Measurements from ENCODE around the gene PLD3. TPM values are rescaled to one million over a fixed set of nuclear protein-coding genes. Genes with fewer than 3 reads are reported as not detected.

Gene PLD3
- total RNA-seq, 1 experiment from 2014 or later: 146 TPM

GRCh38 chr19:40420451-40420765 lies 71.9 kb downstream of the PLD3 start:
- Histone ChIP-seq H3F3A (ENCODE audit: insufficient read depth, low read depth) (peaks cover 18% of the 10 kb centered on the region), H3K4me1 (replicated peaks; ENCODE audit: insufficient read depth) (peaks cover 12% of the 10 kb centered on the region), H3K36me3 (ENCODE audit: low read depth) (no peaks in the 10 kb centered on the region), H2AFZ (peak overlapping the region; percentile 84), H3K4me3 (peak overlapping the region; percentile 70), H3K79me2 (ENCODE audit: low read depth) (peaks cover 28% of the 10 kb centered on the region), H3K9me3 (ENCODE audit: insufficient read depth, low read depth) (no peaks in the 10 kb centered on the region), H3K9me2 (ENCODE audit: insufficient read depth) (no peaks in the 10 kb centered on the region), H3K4me2 (peak overlapping the region; percentile 98), H3K27ac (no peak overlapping the region), H4K20me1 (ENCODE audit: insufficient read depth) (no peaks in the 10 kb centered on the region), H3K27me3 (ENCODE audit: insufficient read depth, low read depth) (no peaks in the 10 kb centered on the region)
- TF ChIP-seq CTCF (conservative IDR thresholded peaks at IDR 0.05): no peak
- no peak for TF ChIP-seq EZH2 (IDR thresholded peaks at IDR 0.05; ENCODE audit: low read depth)
- ChIA-PET POLR2A (ENCODE audit: unreplicated experiment) (interaction anchor here (0.6 to 1.5 kb wide), 9 partner anchors 13 to 228 kb away, joined by 3 to 19 read pairs (median 5); no protein-coding TSS in a partner anchor), CTCF (interaction anchor here (0.6 to 1.0 kb wide), 13 partner anchors 8 to 297 kb away, joined by 3 to 12 read pairs (median 4); partner anchors contain the start of genes BLVRB and ITPKC)
- intact Hi-C loops (cut with micrococcal nuclease; ENCODE audit: unreplicated experiment): loop anchor here (2.0 to 10.0 kb wide), 2 partner anchors 44 to 104 kb away; partner anchors contain the start of gene BLVRB
- no TSS peak for BruUV-seq (replicated peaks)
- DNase-seq: no peak

- H3K36me3 ChIP-seq (ENCODE audit: low read depth): no peaks in the 10 kb centered on the region
- CTCF ChIA-PET: interaction anchor here (0.6 to 1.4 kb wide), 13 partner anchors 8 to 296 kb away, joined by 3 to 12 read pairs (median 4); partner anchors contain the start of genes BLVRB and ITPKC
- H3K9me3 ChIP-seq (ENCODE audit: insufficient read depth, low read depth): no peaks in the 10 kb centered on the region
- H4K20me1 ChIP-seq (ENCODE audit: insufficient read depth): no peaks in the 10 kb centered on the region
- peaks cover 13% of the 10 kb centered on the region for H3F3A ChIP-seq (ENCODE audit: insufficient read depth, low read depth)
- peaks cover 12% of the 10 kb centered on the region for H3K4me1 ChIP-seq (replicated peaks; ENCODE audit: insufficient read depth)
- peak; percentile 79 to 97 for DNase-seq
- H3K27me3 ChIP-seq (ENCODE audit: insufficient read depth, low read depth): no peaks in the 10 kb centered on the region
- H3K9me2 ChIP-seq (ENCODE audit: insufficient read depth): no peaks in the 10 kb centered on the region
- intact Hi-C loops (cut with micrococcal nuclease; ENCODE audit: unreplicated experiment): loop anchor here (1.0 to 10.0 kb wide), 4 partner anchors 12 to 104 kb away; partner anchors contain the start of genes BLVRB and SERTAD3
- peak overlapping the region; percentile 89 for H3K27ac ChIP-seq
- peak; percentile 95 for TF ChIP-seq CTCF (conservative IDR thresholded peaks at IDR 0.05)
- TF ChIP-seq EZH2 (IDR thresholded peaks at IDR 0.05; ENCODE audit: low read depth): no peak
- BruUV-seq (replicated peaks): no TSS peak
- POLR2A ChIA-PET (ENCODE audit: unreplicated experiment): interaction anchor here (0.6 to 1.5 kb wide), 11 partner anchors 12 to 859 kb away, joined by 3 to 19 read pairs (median 5); no protein-coding TSS in a partner anchor
- peaks cover 28% of the 10 kb centered on the region for H3K79me2 ChIP-seq (ENCODE audit: low read depth)
- H3K4me3 ChIP-seq: peak overlapping the region; percentile 70
- H3K4me2 ChIP-seq: peak overlapping the region; percentile 98
- H2AFZ ChIP-seq: peak overlapping the region; percentile 84
Measured at GRCh38 chr19:40420766-40421765, 72.6 kb downstream of the PLD3 start.

- H3K4me3 ChIP-seq: peak overlapping the region; percentile 70
- no peaks in the 10 kb centered on the region for H3K27me3 ChIP-seq (ENCODE audit: insufficient read depth, low read depth)
- no peak overlapping the region for H2AFZ ChIP-seq
- H4K20me1 ChIP-seq (ENCODE audit: insufficient read depth): no peaks in the 10 kb centered on the region
- POLR2A ChIA-PET (ENCODE audit: unreplicated experiment): interaction anchor here (0.7 kb wide), 2 partner anchors 29 to 117 kb away, joined by 4 to 6 read pairs; no protein-coding TSS in a partner anchor
- TF ChIP-seq EZH2 (IDR thresholded peaks at IDR 0.05; ENCODE audit: low read depth) (no peak), CTCF (conservative IDR thresholded peaks at IDR 0.05) (no peak)
- intact Hi-C loops (cut with micrococcal nuclease; ENCODE audit: unreplicated experiment): loop anchor here (1.0 to 10.0 kb wide), 4 partner anchors 11 to 103 kb away; partner anchors contain the start of genes BLVRB and SERTAD3
- H3K9me3 ChIP-seq (ENCODE audit: insufficient read depth, low read depth): no peaks in the 10 kb centered on the region
- H3K9me2 ChIP-seq (ENCODE audit: insufficient read depth): no peaks in the 10 kb centered on the region
- peak overlapping the region; percentile 98 for H3K4me2 ChIP-seq
- CTCF ChIA-PET: interaction anchor here (1.4 kb wide), 1 partner anchor 21 kb away, joined by 4 read pairs; no protein-coding TSS in a partner anchor
- no peaks in the 10 kb centered on the region for H3K36me3 ChIP-seq (ENCODE audit: low read depth)
- H3F3A ChIP-seq (ENCODE audit: insufficient read depth, low read depth): peaks cover 5% of the 10 kb centered on the region; the same call in 1 of the 2 replicates
- peaks cover 28% of the 10 kb centered on the region for H3K79me2 ChIP-seq (ENCODE audit: low read depth)
- H3K27ac ChIP-seq: peak overlapping the region; percentile 89
- DNase-seq: no peak
- BruUV-seq (replicated peaks): no TSS peak
- H3K4me1 ChIP-seq (replicated peaks; ENCODE audit: insufficient read depth): peaks cover 12% of the 10 kb centered on the region
Measured at GRCh38 chr19:40421993-40422747, 73.7 kb downstream of the PLD3 start.

Measured in PC-9 (cell line).